Measurements from ENCODE around the gene ARGLU1.

DNA sequence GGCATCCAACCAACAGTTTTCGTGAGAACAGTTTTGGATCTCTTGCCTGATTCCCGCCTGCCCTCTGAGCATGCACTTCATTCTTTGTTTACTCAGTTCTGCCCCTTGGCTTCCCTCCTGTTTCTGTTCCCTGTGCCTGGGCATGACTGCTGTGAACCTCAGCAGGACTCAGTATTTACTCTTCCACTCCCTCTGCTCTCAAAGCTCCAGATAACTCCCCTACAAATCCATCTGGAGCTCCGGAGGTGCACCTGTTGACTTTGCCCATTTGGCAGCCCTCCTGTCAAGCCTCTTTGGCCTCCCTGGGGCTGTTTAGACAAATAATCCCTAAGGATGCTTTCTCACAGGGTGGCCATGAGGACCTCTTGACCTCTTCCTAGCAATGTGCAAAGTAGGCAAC, 34.2 kb upstream of the ARGLU1 start:
- no peak for TF ChIP-seq CTCF (IDR thresholded peaks at IDR 0.05)
- TF ChIP-seq POLR2A (IDR thresholded peaks at IDR 0.05) = no peak

Data from adrenal gland (tissue), 5 donors.